AG04450 (cell line): ENCODE data around the gene RGS7. TPM values are rescaled to one million over a fixed set of nuclear protein-coding genes. Genes with fewer than 3 reads are reported as not detected.

ENCODE experiments used
- CTCF ChIA-PET: fragments of 300-600, 350-600 bp; formaldehyde crosslinking; extraction: SDS; loops from one replicate; lab custom pipeline; 2022; ENCODE audit warnings: antibody characterized with exemption, inconsistent platforms; lab: Charles Lee
- POLR2A ChIA-PET: fragments of 350-600 bp; formaldehyde crosslinking; extraction: SDS; loops from one replicate; lab custom pipeline; 2021; ENCODE audit warnings: antibody characterized with exemption, inconsistent platforms; lab: Yijun Ruan, JAX
- DNase-seq: peaks from one replicate; pipeline ENCODE4 v3.0.0-alpha.2; 2011; ENCODE audit warnings: low read depth, low spot score
- H3K27ac ChIP-seq: one replicate; pipeline ENCODE4 v1.5.1; 2012; ENCODE audit warnings: low read depth, low read length, control low read depth
- H3K27me3 ChIP-seq: one replicate; pipeline ENCODE4 v1.6.0; 2012; ENCODE audit warnings: low read length; ENCODE audit not compliant: control insufficient read depth, insufficient read depth
- H3K4me3 ChIP-seq: 2 replicates; pipeline ENCODE4 v1.5.1; 2011; ENCODE audit warnings: mild to moderate bottlenecking, low read depth, low read length, control low read depth
- H3K9me3 ChIP-seq: 2 replicates; pipeline ENCODE4 v1.5.1; 2012; ENCODE audit warnings: low read length; ENCODE audit not compliant: control insufficient read depth, insufficient read depth
- polyA plus RNA-seq: library from polyadenylated mRNA; depleted of rRNA; stranded (reverse); fragments of >200 nt; gene quantifications from 2 replicates; pipeline ENCODE4 v1.2.3, GENCODE V29; 2011
- TF ChIP-seq, protein P1 (sequence below): IDR thresholded peaks from 2 replicates; pipeline ENCODE4 v1.5.1; 2011; ENCODE audit warnings: low read depth, low read length, control low read depth, inconsistent platforms

RGS7 gene
- polyA plus RNA-seq, 1 experiment: 0.29 TPM

DNA sequence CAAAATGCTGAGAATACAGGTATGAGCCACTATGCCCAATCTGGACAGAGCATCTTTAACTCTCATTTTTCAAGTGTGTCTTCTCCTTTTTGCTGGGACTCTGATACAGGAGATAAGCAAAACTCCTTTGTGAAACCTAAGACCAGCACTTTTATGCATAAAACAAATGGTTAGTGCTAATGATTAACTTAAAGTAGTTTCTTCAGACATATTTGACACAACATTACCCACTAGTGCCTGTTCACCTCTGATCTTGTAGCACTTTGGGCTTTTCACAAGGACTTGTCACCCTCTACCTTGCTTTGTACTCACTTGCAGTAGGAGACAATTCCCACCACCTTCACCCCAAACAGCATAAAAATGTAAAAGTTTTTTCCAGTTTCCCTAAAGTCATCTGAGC is 216.3 kb downstream of the RGS7 start:
- no peak overlapping the region for H3K27ac ChIP-seq
- H3K4me3 ChIP-seq: no peak overlapping the region
- POLR2A ChIA-PET: no interaction called here
- TF ChIP-seq, protein P1, sequence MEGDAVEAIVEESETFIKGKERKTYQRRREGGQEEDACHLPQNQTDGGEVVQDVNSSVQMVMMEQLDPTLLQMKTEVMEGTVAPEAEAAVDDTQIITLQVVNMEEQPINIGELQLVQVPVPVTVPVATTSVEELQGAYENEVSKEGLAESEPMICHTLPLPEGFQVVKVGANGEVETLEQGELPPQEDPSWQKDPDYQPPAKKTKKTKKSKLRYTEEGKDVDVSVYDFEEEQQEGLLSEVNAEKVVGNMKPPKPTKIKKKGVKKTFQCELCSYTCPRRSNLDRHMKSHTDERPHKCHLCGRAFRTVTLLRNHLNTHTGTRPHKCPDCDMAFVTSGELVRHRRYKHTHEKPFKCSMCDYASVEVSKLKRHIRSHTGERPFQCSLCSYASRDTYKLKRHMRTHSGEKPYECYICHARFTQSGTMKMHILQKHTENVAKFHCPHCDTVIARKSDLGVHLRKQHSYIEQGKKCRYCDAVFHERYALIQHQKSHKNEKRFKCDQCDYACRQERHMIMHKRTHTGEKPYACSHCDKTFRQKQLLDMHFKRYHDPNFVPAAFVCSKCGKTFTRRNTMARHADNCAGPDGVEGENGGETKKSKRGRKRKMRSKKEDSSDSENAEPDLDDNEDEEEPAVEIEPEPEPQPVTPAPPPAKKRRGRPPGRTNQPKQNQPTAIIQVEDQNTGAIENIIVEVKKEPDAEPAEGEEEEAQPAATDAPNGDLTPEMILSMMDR: no peak
- peaks cover 13% of the 10 kb centered on the region for H3K9me3 ChIP-seq
- CTCF ChIA-PET: no interaction called here
- no peaks in the 10 kb centered on the region for H3K27me3 ChIP-seq
- DNase-seq: no peak

DNA sequence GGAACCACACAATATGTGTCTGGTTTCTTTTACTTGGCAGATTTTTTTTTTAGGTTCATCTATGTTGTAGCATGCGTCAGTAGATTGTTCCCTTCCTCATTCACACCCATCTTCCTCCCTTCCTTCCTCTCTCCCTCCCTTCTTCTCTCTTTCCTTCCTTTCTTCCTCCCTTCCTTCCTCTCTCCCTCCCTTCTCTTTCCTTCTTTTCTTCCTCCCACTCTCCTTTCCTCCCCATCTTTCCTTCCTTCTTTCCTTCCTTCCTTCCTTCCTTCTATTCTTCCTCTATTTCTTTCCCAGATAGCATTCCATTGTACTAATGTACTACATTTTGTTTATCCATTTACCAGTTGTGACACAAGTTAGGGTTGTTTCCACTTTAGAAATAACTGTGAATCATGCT is 218.0 kb downstream of the RGS7 start:
- POLR2A ChIA-PET: no interaction called here
- DNase-seq: no peak
- Histone ChIP-seq H3K9me3 (peaks cover 19% of the 10 kb centered on the region), H3K27me3 (no peaks in the 10 kb centered on the region), H3K27ac (no peak overlapping the region), H3K4me3 (no peak overlapping the region)
- CTCF ChIA-PET: no interaction called here
- TF ChIP-seq, protein P1: no peak

DNA sequence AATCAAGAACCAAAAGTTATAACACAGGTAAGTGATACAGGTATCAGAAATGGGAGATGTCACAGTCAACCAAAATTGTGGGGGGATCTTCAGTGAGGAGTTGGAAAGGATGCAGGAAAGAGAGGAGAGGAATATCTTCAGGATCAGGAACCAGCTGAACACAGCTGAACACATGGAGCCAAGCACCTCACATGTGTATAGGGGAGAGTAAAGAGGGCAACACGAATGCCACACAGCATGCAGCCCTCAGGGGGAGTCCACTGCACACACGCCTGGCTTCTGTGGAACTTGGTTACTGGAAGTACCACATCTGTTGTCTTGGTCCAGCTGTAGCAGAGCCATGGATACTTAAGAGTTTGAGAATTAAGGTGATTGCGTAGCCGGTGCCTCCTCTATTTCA is 218.8 kb downstream of the RGS7 start:
- no peaks in the 10 kb centered on the region for H3K27me3 ChIP-seq
- CTCF ChIA-PET: no interaction called here
- H3K4me3 ChIP-seq: no peak overlapping the region
- TF ChIP-seq, protein P1: no peak
- POLR2A ChIA-PET: no interaction called here
- H3K27ac ChIP-seq: no peak overlapping the region
- peaks cover 19% of the 10 kb centered on the region for H3K9me3 ChIP-seq
- no peak for DNase-seq

DNA sequence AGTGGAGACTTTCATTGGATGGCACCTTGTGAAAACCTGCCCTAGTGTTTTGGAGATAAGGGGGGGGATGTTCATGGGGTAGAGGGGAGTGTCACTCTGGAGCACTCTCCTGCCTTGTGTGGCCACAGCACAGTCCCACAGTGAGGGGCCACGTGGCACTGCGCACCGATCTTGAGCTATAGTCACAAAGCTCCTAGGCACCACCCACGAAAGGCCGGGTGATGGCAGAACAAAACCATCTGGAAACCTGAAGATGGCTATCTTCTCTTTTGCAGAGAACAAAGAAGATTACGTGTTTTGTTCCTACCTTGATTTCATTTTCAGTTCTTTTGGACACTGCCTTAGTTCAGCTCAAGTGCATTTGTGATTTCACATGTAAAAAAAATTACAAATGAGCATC is 220.6 kb downstream of the RGS7 start:
- DNase-seq: no peak
- TF ChIP-seq, protein P1: no peak
- Histone ChIP-seq H3K4me3 (no peak overlapping the region), H3K27ac (no peak overlapping the region), H3K27me3 (no peaks in the 10 kb centered on the region), H3K9me3 (peaks cover 19% of the 10 kb centered on the region)
- POLR2A ChIA-PET: no interaction called here
- CTCF ChIA-PET: no interaction called here

DNA sequence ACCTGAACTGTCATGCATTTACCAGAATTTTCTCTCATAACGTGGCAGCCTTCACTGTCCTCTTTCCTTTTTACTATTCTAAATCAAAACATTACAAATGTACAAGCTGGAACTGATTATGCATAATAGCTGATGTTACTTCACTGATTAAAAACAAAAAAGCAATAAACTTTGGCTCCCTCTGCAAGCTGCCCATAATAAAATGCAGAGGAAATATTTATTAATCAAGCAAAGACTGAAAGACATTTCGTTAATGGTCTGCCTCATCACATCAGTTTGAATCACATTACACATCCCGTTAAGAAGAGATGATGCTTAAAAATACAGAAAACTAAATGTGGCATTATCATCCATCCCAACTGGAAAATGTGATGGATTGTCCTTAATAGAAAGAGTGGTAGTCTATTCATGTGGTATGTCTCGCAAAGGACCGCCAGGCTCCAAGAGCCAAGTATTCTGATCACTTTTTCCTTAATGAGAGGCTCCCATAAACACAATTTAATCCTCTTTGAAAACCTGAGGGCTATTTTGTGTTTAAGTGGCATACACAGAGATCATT is 225.3 kb downstream of the RGS7 start:
- H3K27me3 ChIP-seq: no peaks in the 10 kb centered on the region
- no peak overlapping the region for H3K4me3 ChIP-seq
- no peak for DNase-seq
- ChIA-PET POLR2A (no interaction called here), CTCF (no interaction called here)
- H3K9me3 ChIP-seq: peaks cover 22% of the 10 kb centered on the region
- TF ChIP-seq, protein P1: no peak
- no peak overlapping the region for H3K27ac ChIP-seq
